Muscle of arm (tissue), 12 donors: Measurements from ENCODE around the gene OR5A2. TPM values are rescaled to one million over a fixed set of nuclear protein-coding genes. Genes with fewer than 3 reads are reported as not detected.
"Not testable (repeated sequence)": the region's sequence is repeated elsewhere in the genome, so short reads cannot be mapped to it uniquely, and the experiment has no call there.

Experiments
- DNase-seq: peaks from one replicate; pipeline ENCODE4 v3.0.0-alpha.2; 2013
- polyA plus RNA-seq, 12 donors: library from polyadenylated mRNA; unstranded; fragments of 120-200 nt; gene quantifications; one replicate each; pipeline ENCODE4 v1.2.1, GENCODE V29; 2013; ENCODE audit not compliant: insufficient read length in 12 of 12

OR5A2 gene
- polyA plus RNA-seq, 12 donors, result 0.01 to 0.03 (median 0.02) TPM; not detected in 8

GRCh38 chr11:59394186-59394585 lies 32.0 kb downstream of the OR5A2 start:
- DNase-seq, result no peak

- DNase-seq, result no peak
Measured at GRCh38 chr11:59380263-59381059, 45.8 kb downstream of the OR5A2 start.

GRCh38 chr11:59372324-59372723 lies 53.9 kb downstream of the OR5A2 start:
- not testable (repeated sequence) for DNase-seq

DNA sequence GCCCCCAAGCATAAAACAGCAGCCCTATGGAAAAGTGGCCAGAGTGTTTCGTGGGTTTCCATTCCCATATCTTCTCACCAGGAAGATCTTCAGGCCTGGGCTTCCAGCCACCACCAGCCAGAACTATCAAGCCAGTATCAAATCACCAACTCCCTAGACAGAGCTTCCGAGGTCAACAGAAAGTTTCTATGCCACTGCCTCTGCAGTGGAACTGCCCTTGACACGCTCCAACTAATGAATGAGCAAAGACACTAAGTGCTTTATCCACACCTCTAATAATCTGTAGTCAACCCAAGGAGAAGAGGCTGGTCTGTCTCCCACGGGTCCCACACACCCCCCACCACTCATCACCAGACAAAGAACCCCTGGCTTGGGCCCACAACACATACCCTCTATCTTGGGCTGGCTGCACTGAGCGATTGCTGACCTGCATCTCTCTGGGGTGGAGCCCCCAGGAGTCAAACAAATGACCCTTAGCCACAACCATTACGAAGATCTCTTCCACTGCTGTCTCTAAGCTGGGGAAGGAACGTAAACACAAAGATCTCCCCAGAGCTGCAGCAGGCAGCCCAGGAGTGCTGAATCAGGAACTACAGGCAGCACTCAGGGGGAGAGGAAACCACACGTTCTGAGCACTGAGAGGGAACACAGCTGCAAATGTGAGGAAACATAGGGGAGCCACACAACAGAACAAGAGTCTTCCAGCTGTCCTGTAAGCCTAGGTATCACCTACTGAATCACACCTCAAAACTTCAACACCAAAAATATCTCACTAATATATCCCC lies 57.8 kb downstream of the OR5A2 start:
- DNase-seq, result peak; percentile 4

Other genes with a start within 250 kb of the OR5A2 start
- gene MPEG1, start 213.5 kb downstream of the OR5A2 start, polyA plus RNA-seq, result 10 to 100 TPM in 7 of 12 donors, 1 to 10 TPM in 4, not detected in 1; 7.5 to 28.3 (median 10.6) TPM
- gene OR5AN1, start 67.5 kb downstream of the OR5A2 start, polyA plus RNA-seq, result not detected
- gene OR5A1, start 10.1 kb upstream of the OR5A2 start, polyA plus RNA-seq, result under 1 TPM in 3 of 12 donors, not detected in 9; 0.01 to 0.04 (median 0.03) TPM
- gene OR4D6, start 30.5 kb upstream of the OR5A2 start, polyA plus RNA-seq, result not detected
- gene OR4D10, start 46.9 kb upstream of the OR5A2 start, polyA plus RNA-seq, result not detected
- not detected for gene OR4D11, start 77.2 kb upstream of the OR5A2 start, polyA plus RNA-seq
- under 1 TPM in 7 of 12 donors, not detected in 5; 0.03 to 0.05 (median 0.03) TPM for gene OR4D9, start 85.1 kb upstream of the OR5A2 start, polyA plus RNA-seq
- gene OSBP, start 189.4 kb upstream of the OR5A2 start, polyA plus RNA-seq, result 10 to 100 TPM in 11 of 12 donors, not detected in 1; 29.2 to 64.1 (median 58.4) TPM
- 10 to 100 TPM in 11 of 12 donors, not detected in 1; 17.5 to 37.2 (median 29.4) TPM for gene PATL1, start 242.6 kb upstream of the OR5A2 start, polyA plus RNA-seq